K562 (cell line): Measurements from ENCODE around the gene SYT13. TPM values are rescaled to one million over a fixed set of nuclear protein-coding genes. Genes with fewer than 3 reads are reported as not detected.

ENCODE experiments used
- ATAC-seq: fragments of 200-7000 bp; cut with Tn5 transposase; 3 replicates; pipeline ENCODE4 v1.9.1; 2020; ENCODE audit warnings: moderate library complexity
- BruUV-seq: library from RNA; stranded (reverse); fragments of 400-500 nt; replicated peaks from 2 replicates; lab custom pipeline; 2021; lab: Mats Ljungman, UMichigan
- CTCF ChIA-PET: fragments of 300-600 bp; formaldehyde crosslinking; extraction: SDS; loops from one replicate; lab custom pipeline; 2021; ENCODE audit warnings: low intra/inter-chr PET ratio; lab: Yijun Ruan, JAX
- POLR2A ChIA-PET: fragments of 300-600, 350-650 bp; sonication (Branson Sonifier 250); formaldehyde crosslinking; extraction: SDS; loops from one replicate; lab custom pipeline; 2021; ENCODE audit warnings: antibody characterized with exemption, inconsistent platforms; lab: Yijun Ruan, JAX
- DNase-seq, 4 experiments: peaks; one replicate each; pipeline versions ENCODE4 v3.0.0 to v3.0.0-alpha.2; 2011 to 2018; ENCODE audit warnings: low spot score in 3 of 4, mixed read lengths in 3 of 4; ENCODE audit errors: extremely low read depth in 1 of 4
- FAIRE-seq: peaks from 2 replicates; lab custom pipeline; 2011; peaks lifted over from hg19 to GRCh38; lab: Jason Lieb, UNC
- H2AFZ ChIP-seq: 2 replicates; pipeline ENCODE4 v1.6.0; 2011; ENCODE audit warnings: low read depth, low read length, control low read depth, inconsistent platforms
- H3K27ac ChIP-seq: fragments of 200-600 bp; 3 replicates; pipeline ENCODE4 v1.8.0; 2011; ENCODE audit warnings: low read depth, mild to moderate bottlenecking, control low read depth, inconsistent platforms, low read length, moderate library complexity, mixed read lengths; ENCODE audit errors: extremely low read depth
- H3K27me3 ChIP-seq, 2 experiments: fragments of 300-600 bp in 1 of 2; 2 replicates in 1 of 2; 3 replicates in 1 of 2; pipeline versions ENCODE4 v1.6.0 to v1.8.0; 2011; ENCODE audit warnings: inconsistent platforms in 2 of 2, low read length in 2 of 2, mild to moderate bottlenecking in 1 of 2, mixed read lengths in 1 of 2, moderate library complexity in 1 of 2; ENCODE audit not compliant: control insufficient read depth in 2 of 2, insufficient read depth in 2 of 2
- H3K36me3 ChIP-seq: fragments of 300-600 bp; 3 replicates; pipeline ENCODE4 v1.8.0; 2011; ENCODE audit warnings: mild to moderate bottlenecking, low read length, inconsistent platforms; ENCODE audit not compliant: control insufficient read depth, insufficient read depth
- H3K4me1 ChIP-seq, 2 experiments: fragments of 200-600 bp in 1 of 2; replicated peaks in 1 of 2; 2 replicates in 1 of 2; 3 replicates in 1 of 2; pipeline versions ENCODE4 v1.5.1 to v1.8.0; 2011; ENCODE audit warnings: inconsistent platforms in 2 of 2, low read length in 2 of 2, mild to moderate bottlenecking in 1 of 2, mixed read lengths in 1 of 2, moderate library complexity in 1 of 2; ENCODE audit not compliant: control insufficient read depth in 2 of 2, insufficient read depth in 2 of 2
- H3K4me2 ChIP-seq: 2 replicates; pipeline ENCODE4 v1.6.1; 2011; ENCODE audit warnings: low read length, control low read depth, inconsistent platforms, mixed read lengths; ENCODE audit not compliant: insufficient read depth
- H3K4me3 ChIP-seq: fragments of 200-600 bp; sonication (generic), shearing (Covaris generic); 2 replicates; pipeline ENCODE4 v1.5.1; 2016; ENCODE audit warnings: control low read depth, inconsistent platforms
- H3K79me2 ChIP-seq: fragments of 200-600 bp; 3 replicates; pipeline ENCODE4 v1.8.0; 2011; ENCODE audit warnings: low read length, inconsistent platforms; ENCODE audit not compliant: control insufficient read depth, insufficient read depth
- H3K9ac ChIP-seq, 2 experiments: 2 replicates each; pipeline versions ENCODE4 v1.6.0 to v1.6.1; 2011; ENCODE audit warnings: low read depth in 2 of 2, low read length in 2 of 2, control low read depth in 1 of 2, inconsistent platforms in 1 of 2, mild to moderate bottlenecking in 1 of 2, mixed read lengths in 1 of 2; ENCODE audit not compliant: insufficient read depth in 1 of 2
- H3K9me1 ChIP-seq: one replicate; pipeline ENCODE4 v1.6.0; 2011; ENCODE audit warnings: inconsistent platforms, mild to moderate bottlenecking, low read length, moderate library complexity; ENCODE audit not compliant: control insufficient read depth, insufficient read depth
- H3K9me3 ChIP-seq: replicated peaks from 2 replicates; pipeline ENCODE4 v1.5.1; 2011; ENCODE audit warnings: low read depth, low read length, inconsistent platforms; ENCODE audit not compliant: control insufficient read depth, insufficient read depth
- H4K20me1 ChIP-seq: replicated peaks from 2 replicates; pipeline ENCODE4 v1.6.1; 2011; ENCODE audit warnings: low read length, inconsistent platforms, mixed read lengths; ENCODE audit not compliant: control insufficient read depth, insufficient read depth
- ARID2 ChIP-seq: fragments of 450-650 bp; IDR thresholded peaks from 2 replicates; pipeline ENCODE4 v1.6.1; 2017; ENCODE audit warnings: antibody characterized with exemption, mild to moderate bottlenecking
- BCOR ChIP-seq: fragments of 450-650 bp; IDR thresholded peaks from 2 replicates; pipeline ENCODE4 v1.6.1; 2016
- HBP1 ChIP-seq: fragments of 450-650 bp; formaldehyde crosslinking; IDR thresholded peaks from 2 replicates; pipeline ENCODE4 v1.4.0; 2022; ENCODE audit warnings: missing genetic modification characterization
- MYC ChIP-seq, 2 experiments: fragments of 250-450 bp in 1 of 2; sonication (Bioruptor Pico) in 1 of 2; IDR thresholded peaks; 2 replicates each; pipeline versions ENCODE4 v1.5.1 to v1.6.1; 2012 to 2021; ENCODE audit warnings: low read depth in 2 of 2, borderline replicate concordance in 1 of 2, improper control_type of control experiment in 1 of 2, low read length in 1 of 2, mild to moderate bottlenecking in 1 of 2, moderate library complexity in 1 of 2
- SLC30A9 ChIP-seq: fragments of 250-450 bp; sonication (Bioruptor Pico); IDR thresholded peaks from 2 replicates; pipeline ENCODE4 v1.8.0; 2022; ENCODE audit warnings: mild to moderate bottlenecking, moderate library complexity
- ZNF551 ChIP-seq: fragments of 250-450 bp; sonication (Bioruptor Pico); IDR thresholded peaks from 2 replicates; pipeline ENCODE4 v1.5.0; 2021; ENCODE audit warnings: mild to moderate bottlenecking, moderate library complexity
- WGBS: fragments of 100-300 bp; shearing (Covaris generic); methylation state at CpG from one replicate; pipeline ENCODE4 v1.1.6; 2016; ENCODE audit warnings: low coverage, mixed read lengths; ENCODE audit not compliant: insufficient coverage; ENCODE audit errors: missing lambda C conversion rate; 5-methylcytosine and 5-hydroxymethylcytosine counted together
- in situ Hi-C: fragments of 300-500 bp; cut with MboI; formaldehyde crosslinking; loops from 4 replicates; pipeline ENCODE4 v1.15.0; 2018; ENCODE audit warnings: inconsistent platforms, mixed read lengths
- intact Hi-C: fragments of 100-400 bp; cut with micrococcal nuclease; formaldehyde crosslinking; loops from 2 replicates; pipeline ENCODE4 v1.14.2; 2022
- polyA plus RNA-seq, 8 experiments: library from polyadenylated mRNA; depleted of rRNA in 4 of 8; stranded (reverse) in 5 of 8; unstranded in 3 of 8; fragments of >200 nt; fragmentation: Nextera tagmentation in 2 of 8; fragmentation: Illumina TruSeq in 1 of 8; extraction: Ambion mirVana in 2 of 8; extraction: Trizol in 1 of 8; gene quantifications; 2 replicates each; pipeline versions ENCODE4 v1.2.1 to v1.2.3, GENCODE V29; 2011 to 2014; ENCODE audit warnings: inconsistent platforms in 1 of 8, missing spikeins in 1 of 8
- total RNA-seq, 7 experiments: library from RNA; depleted of rRNA in 6 of 7; stranded (reverse); fragments of >200 nt in 6 of 7; fragmentation: Illumina TruSeq in 2 of 7; extraction: Trizol in 2 of 7; gene quantifications; 2 replicates each; pipeline versions ENCODE4 v1.2.1 to v1.2.3, GENCODE V29; 2011 to 2021; ENCODE audit warnings: low replicate concordance in 1 of 7

The SYT13 gene
- total and polyA plus RNA-seq, 9 of the 15 experiments (the other 6 are each of a cell fraction or from before 2014, with no cell fraction given) = under 0.01 to 0.13 (median 0.08) TPM; not detected in 2

DNA sequence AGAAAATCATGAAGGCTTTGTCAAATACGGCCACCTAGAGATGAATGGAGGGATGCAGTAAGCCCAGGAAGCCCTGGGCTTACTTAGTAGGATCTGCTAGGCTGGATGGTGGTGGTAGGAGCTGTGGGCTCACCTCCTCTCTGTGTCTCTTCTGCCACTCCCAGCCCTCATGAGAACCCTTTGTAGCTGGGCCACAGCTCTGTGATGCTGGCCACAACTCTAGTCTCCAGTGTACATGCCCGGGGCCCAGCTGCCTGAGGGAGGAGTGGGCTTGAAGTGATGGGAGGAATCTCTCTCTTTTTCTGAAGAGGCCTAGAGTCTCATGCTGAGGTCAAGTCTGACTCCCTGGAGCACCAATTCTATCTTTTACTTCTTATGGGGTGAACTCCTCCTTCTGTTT is 32.4 kb upstream of the SYT13 start:
- in situ Hi-C loops = no loop called here
- Histone ChIP-seq H3K4me1 (no peaks in the 10 kb centered on the region), H3K9me3 (no peaks in the 10 kb centered on the region), H3K9me1 (no peaks in the 10 kb centered on the region), H3K27me3 (no peaks in the 10 kb centered on the region; a peak in 1 of 5 replicates), H3K4me3 (no peak overlapping the region), H2AFZ (no peak overlapping the region), H3K27ac (no peak overlapping the region), H3K79me2 (no peaks in the 10 kb centered on the region), H4K20me1 (no peaks in the 10 kb centered on the region), H3K4me2 (no peak overlapping the region), H3K9ac (no peak overlapping the region), H3K36me3 (no peaks in the 10 kb centered on the region)
- TF ChIP-seq ARID2 (no peak), ZNF551 (CRISPR knock-in tag) (no peak), BCOR (no peak), MYC (IDR thresholded peaks at IDR 0.05; ENCODE audit: low read depth, low read length) (no peak), MYC (CRISPR knock-in tag; IDR thresholded peaks at IDR 0.05; ENCODE audit: borderline replicate concordance, low read depth) (no peak), SLC30A9 (CRISPR knock-in tag) (no peak)
- CTCF ChIA-PET = no interaction called here
- intact Hi-C loops = no loop called here
- FAIRE-seq = no peak
- no TSS peak for BruUV-seq
- 0% methylated on average over 1 of the region's 2 CpGs for WGBS
- POLR2A ChIA-PET = interaction anchor here (0.8 kb wide), 1 partner anchor 313 kb away, joined by 4 read pairs; no protein-coding TSS in a partner anchor
- no peak for ATAC-seq
- no peak for DNase-seq

DNA sequence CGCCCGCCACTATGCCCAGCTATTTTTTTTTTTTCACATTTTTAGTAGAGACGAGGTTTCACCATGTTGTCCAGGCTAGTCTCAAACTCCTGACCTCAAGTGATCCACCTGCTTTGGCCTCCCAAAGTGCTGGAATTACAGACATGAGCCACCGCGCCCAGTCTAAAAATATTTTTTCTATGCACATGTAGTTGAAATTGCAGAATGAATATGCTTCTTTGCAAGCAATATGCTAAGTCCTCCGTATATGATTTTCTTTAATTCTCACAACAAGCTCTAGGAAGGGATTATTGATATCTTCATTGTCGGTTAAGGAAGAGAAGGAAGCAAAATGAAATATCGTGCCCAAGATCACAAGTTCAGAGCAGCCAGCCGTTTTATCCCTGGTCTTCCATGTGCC is 30.1 kb upstream of the SYT13 start:
- intact Hi-C loops (no loop called here), in situ Hi-C loops (no loop called here)
- Histone ChIP-seq H3K4me3 (no peak overlapping the region), H3K4me1 (no peaks in the 10 kb centered on the region), H3K4me2 (no peak overlapping the region), H3K9ac (no peak overlapping the region), H4K20me1 (no peaks in the 10 kb centered on the region), H3K9me1 (no peaks in the 10 kb centered on the region), H3K27me3 (no peaks in the 10 kb centered on the region; a peak in 1 of 5 replicates), H2AFZ (no peak overlapping the region), H3K36me3 (no peaks in the 10 kb centered on the region), H3K9me3 (no peaks in the 10 kb centered on the region), H3K27ac (no peak overlapping the region), H3K79me2 (no peaks in the 10 kb centered on the region)
- DNase-seq (no peak), ATAC-seq (no peak), FAIRE-seq (no peak)
- 14% methylated on average over 9 of the region's 9 CpGs for WGBS
- no TSS peak for BruUV-seq
- POLR2A ChIA-PET = no interaction called here
- CTCF ChIA-PET = no interaction called here
- no peak for TF ChIP-seq HBP1 (CRISPR knock-in tag)
